Gastroesophageal sphincter (tissue), 3 donors: Measurements from ENCODE around the gene MTREX.

ENCODE experiments used
- CTCF ChIP-seq, 4 experiments: fragments of 200-600 bp in 2 of 4; fragments of 450-650 bp in 2 of 4; sonication (generic) in 1 of 4; IDR thresholded peaks; one replicate each; pipeline ENCODE4 v1.5.1; 2017 to 2019; ENCODE audit warnings: antibody characterized with exemption in 4 of 4, mild to moderate bottlenecking in 2 of 4, moderate library complexity in 2 of 4
- EP300 ChIP-seq: sonication (generic); formaldehyde crosslinking; IDR thresholded peaks from one replicate; pipeline ENCODE4 v1.6.1; 2017; ENCODE audit warnings: antibody characterized with exemption, mild to moderate bottlenecking
- POLR2A ChIP-seq, 2 donors: fragments of 450-650 bp; IDR thresholded peaks; one replicate each; pipeline ENCODE4 v1.6.1; 2017; ENCODE audit warnings: antibody characterized with exemption in 2 of 2, mild to moderate bottlenecking in 2 of 2, moderate library complexity in 1 of 2
- POLR2AphosphoS5 ChIP-seq: sonication (generic); formaldehyde crosslinking; IDR thresholded peaks from one replicate; pipeline ENCODE4 v1.6.1; 2017; ENCODE audit warnings: antibody characterized with exemption

- TF ChIP-seq CTCF (IDR thresholded peaks at IDR 0.05) (no peak), POLR2A (IDR thresholded peaks at IDR 0.05) (no peak), EP300 (no peak), POLR2AphosphoS5 (no peak)
Measured at GRCh38 chr5:55286411-55286933, 21.3 kb upstream of the MTREX start.
